HEK293 (cell line): ENCODE data around the gene CRCP.
"Not testable (repeated sequence)": the region's sequence is repeated elsewhere in the genome, so short reads cannot be mapped to it uniquely, and the experiment has no call there.

Experiments used
- CTCF ChIA-PET: fragments of 350-600 bp; formaldehyde crosslinking; extraction: SDS; loops from one replicate; lab custom pipeline; 2021; ENCODE audit warnings: antibody characterized with exemption; lab: Yijun Ruan, JAX
- POLR2A ChIA-PET: fragments of 300-600 bp; formaldehyde crosslinking; extraction: SDS; loops from one replicate; lab custom pipeline; 2020; ENCODE audit warnings: antibody characterized with exemption, inconsistent platforms; lab: Yijun Ruan, JAX
- H3K27ac ChIP-seq: fragments of 200-500 bp; sonication (Bioruptor generic); 2 replicates; pipeline ENCODE4 v1.5.1; 2014; ENCODE audit warnings: low read depth, low read length, control low read depth, inconsistent platforms; ENCODE audit errors: extremely low read depth
- H3K36me3 ChIP-seq, 2 experiments: fragments of 200-500 bp in 1 of 2; sonication (Bioruptor generic) in 1 of 2; 1 replicate in 1 of 2; 2 replicates in 1 of 2; pipeline ENCODE4 v1.5.1; 2014 to 2017; ENCODE audit warnings: inconsistent platforms in 2 of 2, low read length in 2 of 2; ENCODE audit not compliant: control insufficient read depth in 2 of 2, insufficient read depth in 1 of 2
- H3K4me1 ChIP-seq: fragments of 200-500 bp; sonication (Bioruptor generic); 2 replicates; pipeline ENCODE4 v1.5.1; 2014; ENCODE audit warnings: mild to moderate bottlenecking, low read length, inconsistent platforms; ENCODE audit not compliant: control insufficient read depth, insufficient read depth
- H3K4me3 ChIP-seq: 2 replicates; pipeline ENCODE4 v1.5.1; 2011; ENCODE audit warnings: low read depth, mild to moderate bottlenecking, control low read depth, low read length, moderate library complexity
- H3K9me3 ChIP-seq: fragments of 200-500 bp; sonication (Bioruptor generic); 2 replicates; pipeline ENCODE4 v1.5.1; 2014; ENCODE audit warnings: low read depth, low read length, inconsistent platforms; ENCODE audit not compliant: control insufficient read depth, insufficient read depth
- ATF2 ChIP-seq: fragments of 450-650 bp; formaldehyde crosslinking; IDR thresholded peaks from 2 replicates; pipeline ENCODE4 v1.5.1; 2016; ENCODE audit warnings: missing biosample characterization, missing genetic modification characterization, low read depth
- KLF8 ChIP-seq: fragments of 450-650 bp; formaldehyde crosslinking; IDR thresholded peaks from 2 replicates; pipeline ENCODE4 v1.5.1; 2016; ENCODE audit warnings: missing biosample characterization, missing genetic modification characterization
- PBX3 ChIP-seq: sonication (generic); formaldehyde crosslinking; IDR thresholded peaks from 2 replicates; pipeline ENCODE4 v1.8.1; 2022; ENCODE audit warnings: mild to moderate bottlenecking, moderate library complexity, missing genetic modification reagents
- PRDM4 ChIP-seq: fragments of 450-650 bp; formaldehyde crosslinking; IDR thresholded peaks from 2 replicates; pipeline ENCODE4 v1.5.1; 2017; ENCODE audit warnings: missing biosample characterization, missing genetic modification characterization
- SP7 ChIP-seq: fragments of 450-650 bp; formaldehyde crosslinking; IDR thresholded peaks from 2 replicates; pipeline ENCODE4 v1.5.1; 2016; ENCODE audit warnings: missing biosample characterization, missing genetic modification characterization
- ZBTB1 ChIP-seq: fragments of 450-650 bp; formaldehyde crosslinking; IDR thresholded peaks from 2 replicates; pipeline ENCODE4 v1.5.1; 2016; ENCODE audit warnings: missing biosample characterization, missing genetic modification characterization
- ZBTB48 ChIP-seq: fragments of 450-650 bp; formaldehyde crosslinking; IDR thresholded peaks from 2 replicates; pipeline ENCODE4 v1.5.1; 2016; ENCODE audit warnings: missing biosample characterization, missing genetic modification characterization
- ZBTB8A ChIP-seq: fragments of 450-650 bp; formaldehyde crosslinking; IDR thresholded peaks from 2 replicates; pipeline ENCODE4 v1.5.1; 2016; ENCODE audit warnings: missing biosample characterization, missing genetic modification characterization
- ZEB2 ChIP-seq: fragments of 450-650 bp; formaldehyde crosslinking; IDR thresholded peaks from 2 replicates; pipeline ENCODE4 v1.5.1; 2016; ENCODE audit warnings: missing biosample characterization, missing genetic modification characterization
- ZNF202 ChIP-seq: fragments of 450-650 bp; formaldehyde crosslinking; IDR thresholded peaks from 2 replicates; pipeline ENCODE4 v1.5.1; 2016; ENCODE audit warnings: missing biosample characterization, missing genetic modification characterization, borderline replicate concordance
- ZNF211 ChIP-seq: fragments of 450-650 bp; formaldehyde crosslinking; IDR thresholded peaks from 2 replicates; pipeline ENCODE4 v1.5.1; 2016; ENCODE audit warnings: low read depth, missing biosample characterization, missing genetic modification characterization
- ZNF544 ChIP-seq: fragments of 450-650 bp; formaldehyde crosslinking; IDR thresholded peaks from 2 replicates; pipeline ENCODE4 v1.5.0; 2017; ENCODE audit warnings: missing biosample characterization, missing genetic modification characterization
- ZNF555 ChIP-seq: fragments of 450-650 bp; formaldehyde crosslinking; conservative IDR thresholded peaks from 2 replicates; pipeline ENCODE4 v1.5.1; 2017; ENCODE audit warnings: missing biosample characterization, mild to moderate bottlenecking, missing genetic modification characterization, inconsistent platforms
- ZNF580 ChIP-seq: fragments of 450-650 bp; formaldehyde crosslinking; IDR thresholded peaks from 2 replicates; pipeline ENCODE4 v1.5.1; 2016; ENCODE audit warnings: missing biosample characterization, missing genetic modification characterization
- ZNF600 ChIP-seq: fragments of 450-650 bp; formaldehyde crosslinking; IDR thresholded peaks from 2 replicates; pipeline ENCODE4 v1.5.1; 2016; ENCODE audit warnings: missing biosample characterization, missing genetic modification characterization
- ZNF621 ChIP-seq: fragments of 450-650 bp; formaldehyde crosslinking; IDR thresholded peaks from 2 replicates; pipeline ENCODE4 v1.5.1; 2017; ENCODE audit warnings: missing biosample characterization, missing genetic modification characterization
- ZNF624 ChIP-seq: fragments of 450-650 bp; formaldehyde crosslinking; IDR thresholded peaks from 2 replicates; pipeline ENCODE4 v1.5.1; 2017; ENCODE audit warnings: missing biosample characterization, missing genetic modification characterization
- ZNF629 ChIP-seq: fragments of 450-650 bp; formaldehyde crosslinking; IDR thresholded peaks from 2 replicates; pipeline ENCODE4 v1.5.1; 2017; ENCODE audit warnings: missing biosample characterization, missing genetic modification characterization
- ZNF654 ChIP-seq: fragments of 450-650 bp; formaldehyde crosslinking; IDR thresholded peaks from 2 replicates; pipeline ENCODE4 v1.5.1; 2016; ENCODE audit warnings: low read depth, missing biosample characterization, missing genetic modification characterization
- ZNF692 ChIP-seq: fragments of 450-650 bp; formaldehyde crosslinking; IDR thresholded peaks from 2 replicates; pipeline ENCODE4 v1.5.1; 2016; ENCODE audit warnings: missing biosample characterization, missing genetic modification characterization
- ZNF776 ChIP-seq: fragments of 450-650 bp; formaldehyde crosslinking; IDR thresholded peaks from 2 replicates; pipeline ENCODE4 v1.5.0; 2017; ENCODE audit warnings: missing biosample characterization, missing genetic modification characterization, borderline replicate concordance
- ZNF792 ChIP-seq: fragments of 450-650 bp; formaldehyde crosslinking; IDR thresholded peaks from 2 replicates; pipeline ENCODE4 v1.5.1; 2016; ENCODE audit warnings: missing biosample characterization, missing genetic modification characterization
- ZSCAN16 ChIP-seq: fragments of 450-650 bp; formaldehyde crosslinking; IDR thresholded peaks from 2 replicates; pipeline ENCODE4 v1.5.1; 2016; ENCODE audit warnings: missing biosample characterization, missing genetic modification characterization
- ZSCAN18 ChIP-seq: fragments of 450-650 bp; formaldehyde crosslinking; IDR thresholded peaks from 2 replicates; pipeline ENCODE4 v1.5.1; 2016; ENCODE audit warnings: missing biosample characterization, missing genetic modification characterization

The CRCP gene

GRCh38 chr7:66146701-66147100 lies 32.1 kb downstream of the CRCP start:
- ChIA-PET POLR2A (no interaction called here), CTCF (no interaction called here)
- H3K36me3 ChIP-seq = peaks cover 22 to 52% of the 10 kb centered on the region in 2 experiments
- no peaks in the 10 kb centered on the region for H3K4me1 ChIP-seq
- no peak overlapping the region for H3K27ac ChIP-seq
- TF ChIP-seq KLF8 (tag by site-specific recombination) (no peak), SP7 (tag by site-specific recombination) (peak; percentile 75), ZNF776 (tag by site-specific recombination) (no peak), ATF2 (tag by site-specific recombination) (no peak), ZEB2 (0 out of 2 replicates have a peak, but pooled peaks have one; percentile 25), PRDM4 (tag by site-specific recombination) (no peak), ZNF580 (tag by site-specific recombination) (no peak), ZNF692 (no peak), ZNF629 (tag by site-specific recombination) (peak; percentile 30; the same call in 1 of the 2 replicates)
- no peak overlapping the region for H3K4me3 ChIP-seq
- H3K9me3 ChIP-seq = no peaks in the 10 kb centered on the region

- H3K9me3 ChIP-seq, H3K4me3 ChIP-seq, POLR2A ChIA-PET, CTCF ChIA-PET, H3K27ac ChIP-seq, H3K4me1 ChIP-seq: not testable (repeated sequence)
- peaks cover 18 to 50% of the 10 kb centered on the region in 2 experiments for H3K36me3 ChIP-seq
Measured at GRCh38 chr7:66147657-66148056, 33.0 kb downstream of the CRCP start.

GRCh38 chr7:66150471-66150870 lies 35.8 kb downstream of the CRCP start:
- ChIA-PET POLR2A (no interaction called here), CTCF (no interaction called here)
- H3K4me1 ChIP-seq = peaks cover 5% of the 10 kb centered on the region
- no peak for TF ChIP-seq ZSCAN16 (tag by site-specific recombination)
- TF ChIP-seq ZNF792 (tag by site-specific recombination) = no peak
- no peak for TF ChIP-seq ZBTB8A
- TF ChIP-seq PBX3 (CRISPR knock-in tag) = no peak
- no peak for TF ChIP-seq ZNF621 (tag by site-specific recombination)
- no peak for TF ChIP-seq ZNF544 (tag by site-specific recombination)
- TF ChIP-seq ZBTB1 (tag by site-specific recombination) = no peak
- TF ChIP-seq ZNF555 (tag by site-specific recombination) = no peak
- no peak for TF ChIP-seq ZNF600 (tag by site-specific recombination)
- no peak for TF ChIP-seq ZNF624 (tag by site-specific recombination)
- TF ChIP-seq ZSCAN18 (tag by site-specific recombination) = no peak
- TF ChIP-seq ZNF202 (tag by site-specific recombination) = no peak
- no peak for TF ChIP-seq ZNF654 (tag by site-specific recombination)
- no peak for TF ChIP-seq ZNF211 (tag by site-specific recombination)
- no peak for TF ChIP-seq ZBTB48
- H3K9me3 ChIP-seq = no peaks in the 10 kb centered on the region
- H3K27ac ChIP-seq = no peak overlapping the region
- H3K36me3 ChIP-seq = peaks cover 18 to 44% of the 10 kb centered on the region in 2 experiments
- no peak overlapping the region for H3K4me3 ChIP-seq
